CD4-positive, alpha-beta T cell treated with Interleukin-21 for 1 hour (primary cell): ENCODE data around the gene GKN1.
"Not testable (repeated sequence)": the region's sequence is repeated elsewhere in the genome, so short reads cannot be mapped to it uniquely, and the experiment has no call there.

ENCODE experiments used
- DNase-seq: peaks from one replicate; pipeline ENCODE4 v3.0.0-alpha.2; 2020

GKN1 gene

GRCh38 chr2:68974251-68974650, at the start of gene GKN1:
GKN1 (plus strand) TSS chr2:68974636; CDS start chr2:68974678, 42 bp downstream.
- DNase-seq, result no peak

- DNase-seq, result peak; percentile 80
Observed at GRCh38 chr2:68925295-68925896, 49.0 kb upstream of the GKN1 start.

- DNase-seq, result no peak
Observed at GRCh38 chr2:68926796-68927195, 47.6 kb upstream of the GKN1 start.

- no peak for DNase-seq
Observed at GRCh38 chr2:68931149-68931711, 43.2 kb upstream of the GKN1 start.

GRCh38 chr2:68931799-68932198, 42.6 kb upstream of the GKN1 start:
- no peak for DNase-seq

GRCh38 chr2:68932402-68932801, 42.0 kb upstream of the GKN1 start:
- no peak for DNase-seq

- DNase-seq, result no peak
Observed at GRCh38 chr2:68934021-68934420, 40.4 kb upstream of the GKN1 start.

GRCh38 chr2:68935471-68935870, 39.0 kb upstream of the GKN1 start:
- no peak for DNase-seq

- DNase-seq, result no peak
Observed at GRCh38 chr2:68936427-68936826, 38.0 kb upstream of the GKN1 start.

- DNase-seq, result no peak
Observed at GRCh38 chr2:68936889-68937288, 37.5 kb upstream of the GKN1 start.

- no peak for DNase-seq
Observed at GRCh38 chr2:68937346-68938055, 36.9 kb upstream of the GKN1 start.

- no peak for DNase-seq
Observed at GRCh38 chr2:68938938-68939337, 35.5 kb upstream of the GKN1 start.

GRCh38 chr2:68939962-68940361, 34.5 kb upstream of the GKN1 start:
- DNase-seq, result no peak

- DNase-seq, result no peak
Observed at GRCh38 chr2:68940369-68940768, 34.1 kb upstream of the GKN1 start.

GRCh38 chr2:68942827-68943226, 31.6 kb upstream of the GKN1 start:
- DNase-seq, result no peak

- peak; percentile 63 for DNase-seq
Observed at GRCh38 chr2:68943581-68944568, 30.6 kb upstream of the GKN1 start.

GRCh38 chr2:68946117-68946516, 28.3 kb upstream of the GKN1 start:
- DNase-seq, result no peak

GRCh38 chr2:68948710-68949109, 25.7 kb upstream of the GKN1 start:
- DNase-seq, result no peak

- DNase-seq, result no peak
Observed at GRCh38 chr2:68951899-68952298, 22.5 kb upstream of the GKN1 start.

GRCh38 chr2:68952887-68953521, 21.4 kb upstream of the GKN1 start, which contains the start of gene GKN2:
GKN2 (minus strand) TSS chr2:68952893; CDS start chr2:68952861, 32 bp downstream.
- no peak for DNase-seq

- not testable (repeated sequence) for DNase-seq
Observed at GRCh38 chr2:68955432-68955831, 19.0 kb upstream of the GKN1 start.

- DNase-seq, result no peak
Observed at GRCh38 chr2:68959001-68959400, 15.4 kb upstream of the GKN1 start.

GRCh38 chr2:68961380-68961779, 13.1 kb upstream of the GKN1 start:
- DNase-seq, result no peak
